Peyer's patch (tissue), 4 donors: Measurements from ENCODE around the gene TMBIM6.

Source experiments
- POLR2A ChIP-seq, 2 donors: fragments of 450-650 bp; IDR thresholded peaks; one replicate each; pipeline ENCODE4 v1.5.1; 2017; ENCODE audit warnings: antibody characterized with exemption in 2 of 2, mild to moderate bottlenecking in 2 of 2, moderate library complexity in 2 of 2
- TF ChIP-seq, protein P1 (sequence below), 6 experiments: fragments of 450-650 bp in 4 of 6; fragments of 200-600 bp in 2 of 6; sonication (generic) in 1 of 6; IDR thresholded peaks; one replicate each; pipeline ENCODE4 v1.5.1; 2017 to 2019; ENCODE audit warnings: antibody characterized with exemption in 6 of 6, mild to moderate bottlenecking in 3 of 6, moderate library complexity in 1 of 6

- TF ChIP-seq, protein P1, sequence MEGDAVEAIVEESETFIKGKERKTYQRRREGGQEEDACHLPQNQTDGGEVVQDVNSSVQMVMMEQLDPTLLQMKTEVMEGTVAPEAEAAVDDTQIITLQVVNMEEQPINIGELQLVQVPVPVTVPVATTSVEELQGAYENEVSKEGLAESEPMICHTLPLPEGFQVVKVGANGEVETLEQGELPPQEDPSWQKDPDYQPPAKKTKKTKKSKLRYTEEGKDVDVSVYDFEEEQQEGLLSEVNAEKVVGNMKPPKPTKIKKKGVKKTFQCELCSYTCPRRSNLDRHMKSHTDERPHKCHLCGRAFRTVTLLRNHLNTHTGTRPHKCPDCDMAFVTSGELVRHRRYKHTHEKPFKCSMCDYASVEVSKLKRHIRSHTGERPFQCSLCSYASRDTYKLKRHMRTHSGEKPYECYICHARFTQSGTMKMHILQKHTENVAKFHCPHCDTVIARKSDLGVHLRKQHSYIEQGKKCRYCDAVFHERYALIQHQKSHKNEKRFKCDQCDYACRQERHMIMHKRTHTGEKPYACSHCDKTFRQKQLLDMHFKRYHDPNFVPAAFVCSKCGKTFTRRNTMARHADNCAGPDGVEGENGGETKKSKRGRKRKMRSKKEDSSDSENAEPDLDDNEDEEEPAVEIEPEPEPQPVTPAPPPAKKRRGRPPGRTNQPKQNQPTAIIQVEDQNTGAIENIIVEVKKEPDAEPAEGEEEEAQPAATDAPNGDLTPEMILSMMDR (IDR thresholded peaks at IDR 0.05) = no peak
- no peak for TF ChIP-seq POLR2A (IDR thresholded peaks at IDR 0.05)
Observed at GRCh38 chr12:49744363-49744885, 3.1 kb downstream of the TMBIM6 start.
